DMS79 (cell line): ENCODE results near the gene MRTFB.

Experiments used
- DNase-seq: peaks from one replicate; lab custom pipeline; 2025; lab: John Stamatoyannopoulos, UW

The MRTFB gene

DNA sequence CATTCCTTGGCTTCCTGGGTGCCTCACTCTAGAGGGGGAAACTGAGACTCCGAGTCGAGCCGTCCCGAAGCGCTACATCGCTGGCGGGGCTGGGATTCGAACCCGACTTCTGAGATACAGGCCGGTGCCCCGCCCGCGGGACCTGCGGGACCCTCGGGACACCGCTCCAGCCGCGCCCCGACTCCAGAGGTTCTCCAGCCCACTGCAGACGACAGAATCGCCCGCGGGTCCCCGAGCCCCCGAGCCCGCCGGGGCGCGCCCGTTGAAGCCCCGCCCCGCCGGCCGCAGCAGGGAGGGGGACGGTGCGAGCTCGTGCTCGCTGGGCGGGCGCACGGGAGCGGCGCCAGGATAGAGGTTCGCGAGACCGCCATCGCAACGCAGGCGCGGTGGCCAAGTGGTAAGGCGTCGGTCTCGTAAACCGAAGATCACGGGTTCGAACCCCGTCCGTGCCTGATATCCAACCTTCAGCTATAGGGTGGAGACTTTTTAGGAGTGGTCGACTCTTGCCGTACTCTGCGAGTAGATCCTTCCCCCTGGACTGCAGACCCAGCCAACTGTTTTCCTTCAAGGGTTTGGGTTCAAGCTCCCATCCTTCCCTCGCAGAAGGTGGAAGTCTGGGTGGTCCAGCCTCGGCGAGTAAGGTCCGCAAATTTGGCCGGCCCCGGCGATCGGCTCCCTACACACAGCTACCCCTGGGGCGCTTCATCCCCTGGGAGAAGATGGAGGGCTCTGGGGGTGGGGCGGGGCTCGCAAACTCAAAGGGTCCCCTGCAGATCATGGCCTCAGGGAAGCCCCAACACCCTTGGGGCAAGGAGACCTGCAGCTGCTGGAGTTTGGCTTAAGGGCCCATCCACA, 214.6 kb downstream of the MRTFB start:
- peak; percentile 87 for DNase-seq

DNA sequence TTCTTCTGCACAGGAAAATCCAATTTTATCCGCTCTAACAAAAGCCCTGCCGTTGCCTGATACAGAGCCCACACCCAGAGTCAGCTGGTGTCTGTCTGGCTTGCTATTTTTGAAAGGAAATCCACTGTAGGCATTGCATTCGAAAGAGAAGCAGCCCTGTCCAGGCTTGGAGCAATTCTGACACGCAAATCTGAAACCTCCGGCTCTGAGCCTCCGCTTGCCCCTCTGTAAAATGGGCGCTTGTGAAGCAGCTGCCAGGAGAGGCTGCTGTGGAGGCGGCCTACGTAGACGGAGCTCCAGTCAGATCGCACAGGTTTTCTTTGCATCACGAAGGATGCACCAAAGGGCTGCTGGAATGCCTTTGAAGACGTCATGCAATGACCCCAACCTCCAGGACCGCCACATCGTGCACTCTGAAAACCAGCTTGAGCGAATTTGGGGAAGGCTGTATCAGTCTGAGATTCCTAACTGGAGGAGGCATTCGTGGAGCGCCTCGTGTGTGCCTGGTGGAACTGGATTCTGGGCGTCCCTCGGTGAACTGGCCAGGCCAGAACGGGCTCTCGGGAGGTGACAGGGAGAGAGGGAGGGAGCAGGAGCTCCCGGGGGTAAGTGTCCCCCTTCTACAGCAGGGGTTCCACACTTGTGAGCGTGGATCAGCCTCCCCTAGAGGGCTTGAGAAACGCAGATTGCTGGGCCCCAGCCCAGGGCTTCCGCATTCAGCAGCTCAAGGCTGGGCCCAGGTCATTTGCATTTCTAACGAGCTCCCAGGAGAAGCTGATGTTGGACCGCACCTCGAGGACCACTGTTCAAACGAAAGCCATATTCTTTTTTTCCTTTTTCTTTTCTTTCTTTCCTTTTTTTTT, 215.5 kb downstream of the MRTFB start:
- DNase-seq: no peak

DNA sequence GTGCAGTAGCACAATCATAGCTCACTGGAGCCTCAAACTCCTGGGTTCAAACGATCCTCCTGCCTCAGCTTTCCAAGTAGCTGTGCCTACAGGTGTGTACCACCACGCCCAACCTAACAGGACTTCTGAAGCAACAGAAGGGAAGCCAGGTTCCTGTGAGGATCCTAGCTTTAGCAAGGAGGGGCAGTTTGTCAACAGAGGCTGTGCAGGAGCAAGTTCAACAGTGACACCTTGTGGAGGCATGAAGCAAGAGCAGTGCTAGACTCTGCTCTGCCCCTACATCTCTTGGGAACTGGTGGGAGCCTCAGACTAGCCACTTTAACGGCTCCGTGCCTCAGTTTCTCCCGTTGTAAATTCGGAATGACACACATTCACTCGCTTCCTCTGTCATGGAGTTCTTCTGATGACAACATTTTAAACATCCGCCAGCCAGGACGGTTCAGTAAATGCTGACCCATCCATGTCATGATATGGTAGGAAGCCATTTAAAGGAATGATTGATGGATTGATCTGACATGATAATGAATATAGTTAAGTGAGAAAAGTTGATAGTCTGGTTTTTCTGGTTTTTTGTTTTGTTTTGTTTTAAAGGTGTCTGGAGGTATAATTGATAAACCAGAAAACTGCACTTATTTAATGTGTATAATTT, 218.7 kb downstream of the MRTFB start:
- no peak for DNase-seq

DNA sequence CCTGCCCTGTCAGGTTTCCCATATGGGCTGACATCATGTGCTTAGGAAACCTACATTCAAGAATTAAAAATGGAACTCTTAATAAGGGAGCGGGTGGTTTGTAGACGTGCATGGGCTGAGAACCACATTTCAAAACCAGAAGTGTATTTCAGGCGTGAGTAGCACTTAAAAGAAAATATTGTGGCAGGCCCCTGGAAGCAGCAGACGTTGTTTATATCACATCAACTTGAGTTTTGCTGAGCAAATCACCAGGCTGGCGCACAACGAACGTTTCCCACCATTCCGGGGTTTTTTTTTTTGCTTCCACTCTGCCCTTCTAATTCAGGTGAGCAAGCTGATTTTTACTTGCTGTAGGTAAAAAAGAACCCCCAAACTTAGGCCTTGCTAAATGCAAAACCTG, 220.2 kb downstream of the MRTFB start:
- DNase-seq: no peak

DNA sequence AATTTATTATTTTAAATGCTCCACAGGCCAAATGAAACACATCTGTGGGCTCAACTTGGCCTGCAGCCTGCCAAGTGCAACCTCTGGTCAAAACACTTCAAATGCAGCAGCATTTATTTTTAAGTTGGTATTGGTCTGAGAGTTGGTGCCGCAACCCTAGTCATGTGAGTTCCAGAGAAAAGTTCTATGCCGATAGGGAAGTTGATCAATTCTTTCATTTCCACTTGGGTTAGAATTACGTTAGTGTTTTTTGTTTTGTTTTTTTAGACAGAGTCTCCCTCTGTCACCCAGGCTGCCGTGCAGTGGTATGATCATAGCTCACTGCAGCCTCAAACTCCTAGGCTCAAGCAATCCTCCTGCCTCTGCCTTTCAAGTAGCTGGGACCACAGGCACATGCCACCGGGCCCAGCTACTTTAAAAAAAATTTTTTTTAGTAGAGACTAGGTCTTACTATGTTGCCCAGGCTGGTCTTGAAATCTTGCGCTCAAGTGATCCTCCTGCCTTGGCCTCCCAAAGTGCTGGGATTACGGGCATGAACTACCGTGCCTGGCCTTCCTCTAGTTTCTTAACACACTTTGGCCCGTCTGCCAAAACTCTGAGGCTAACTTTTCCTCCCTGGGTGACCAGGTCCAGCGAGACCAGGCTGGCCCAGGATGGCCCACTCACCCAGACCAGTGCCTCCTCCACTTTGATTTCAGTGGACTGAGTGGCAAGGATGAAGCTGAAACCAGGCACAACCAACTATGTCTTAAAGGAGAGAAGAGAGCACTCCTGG, 221.1 kb downstream of the MRTFB start:
- no peak for DNase-seq

DNA sequence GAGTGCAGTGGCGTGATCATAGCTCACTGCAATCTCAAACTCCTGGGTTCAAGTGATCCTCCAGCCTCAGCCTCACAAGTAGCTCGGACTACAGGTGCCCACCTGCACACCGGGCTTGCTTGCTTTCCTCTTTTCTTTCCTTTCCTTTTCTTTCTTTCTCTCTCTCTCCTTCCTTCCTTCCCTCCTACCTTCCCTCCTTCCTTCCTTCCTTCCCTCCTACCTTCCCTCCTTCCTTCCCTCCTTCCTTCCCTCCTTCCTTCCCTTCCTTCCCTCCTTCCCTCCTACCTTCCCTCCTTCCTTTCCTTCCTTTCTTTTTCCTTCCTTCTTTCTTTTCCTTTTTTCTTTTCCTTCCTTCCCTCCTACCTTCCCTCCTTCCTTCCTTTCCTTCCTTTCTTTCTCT, 225.5 kb downstream of the MRTFB start:
- no peak for DNase-seq

DNA sequence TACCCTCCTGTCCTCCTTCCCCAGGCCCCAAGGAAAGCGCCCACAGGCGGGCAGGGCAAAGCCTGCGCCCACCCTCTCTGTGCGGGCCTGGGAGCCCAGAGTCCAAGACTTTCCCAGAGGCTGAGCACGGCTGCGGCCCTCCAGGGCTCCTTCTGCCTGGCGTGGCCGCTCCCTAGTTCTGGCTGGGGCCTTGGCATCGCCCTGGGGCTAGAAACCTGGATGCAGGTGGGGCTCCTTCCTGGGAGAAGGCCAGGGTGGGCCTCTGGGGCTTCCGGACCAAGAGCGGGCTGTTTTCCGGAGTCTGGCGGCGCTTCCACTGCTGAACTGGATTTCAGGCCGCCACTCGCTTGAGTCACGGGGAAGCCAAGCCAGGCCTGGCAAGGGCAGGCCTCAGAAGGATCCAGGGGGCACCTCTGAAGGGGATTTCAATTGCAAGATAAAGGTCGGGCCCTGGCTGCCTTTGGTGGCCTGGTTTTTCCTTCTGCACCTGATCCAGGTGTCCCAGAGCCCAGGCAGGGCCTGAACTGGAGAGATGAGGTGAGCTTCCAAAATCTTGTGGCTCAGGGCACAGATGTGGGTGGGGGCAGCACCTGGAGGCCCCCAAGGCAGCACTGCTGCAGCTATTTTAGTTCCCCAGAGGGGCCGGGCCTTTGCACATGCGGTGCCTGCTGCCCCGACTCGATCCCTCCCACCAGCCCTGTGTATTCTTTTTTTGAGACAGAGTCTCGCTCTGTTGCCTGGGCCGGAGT, 227.4 kb downstream of the MRTFB start:
- no peak for DNase-seq

DNA sequence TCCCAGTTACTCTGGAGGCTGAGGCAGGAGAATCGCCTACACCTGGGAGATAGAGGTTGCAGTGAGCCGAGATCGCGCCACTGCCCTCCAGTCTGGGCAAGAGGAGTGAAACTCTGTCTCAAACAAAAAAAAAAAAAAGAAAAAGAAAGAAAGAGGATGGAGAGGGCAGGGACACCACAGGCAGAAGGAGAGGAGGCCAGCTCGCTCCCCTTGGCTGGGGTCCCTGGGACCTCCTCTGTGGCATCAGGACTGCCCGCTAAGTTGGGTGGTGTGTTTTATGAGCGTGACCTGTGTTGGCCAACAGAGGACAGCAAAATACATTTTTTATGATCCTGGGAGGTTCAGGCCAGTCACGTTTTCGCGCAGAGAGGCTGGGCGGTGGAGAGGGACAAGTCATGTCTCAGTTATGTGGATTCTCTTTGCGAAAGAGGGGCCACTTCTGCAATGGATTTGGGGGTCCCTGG, 229.6 kb downstream of the MRTFB start:
- DNase-seq: peak; percentile 26

DNA sequence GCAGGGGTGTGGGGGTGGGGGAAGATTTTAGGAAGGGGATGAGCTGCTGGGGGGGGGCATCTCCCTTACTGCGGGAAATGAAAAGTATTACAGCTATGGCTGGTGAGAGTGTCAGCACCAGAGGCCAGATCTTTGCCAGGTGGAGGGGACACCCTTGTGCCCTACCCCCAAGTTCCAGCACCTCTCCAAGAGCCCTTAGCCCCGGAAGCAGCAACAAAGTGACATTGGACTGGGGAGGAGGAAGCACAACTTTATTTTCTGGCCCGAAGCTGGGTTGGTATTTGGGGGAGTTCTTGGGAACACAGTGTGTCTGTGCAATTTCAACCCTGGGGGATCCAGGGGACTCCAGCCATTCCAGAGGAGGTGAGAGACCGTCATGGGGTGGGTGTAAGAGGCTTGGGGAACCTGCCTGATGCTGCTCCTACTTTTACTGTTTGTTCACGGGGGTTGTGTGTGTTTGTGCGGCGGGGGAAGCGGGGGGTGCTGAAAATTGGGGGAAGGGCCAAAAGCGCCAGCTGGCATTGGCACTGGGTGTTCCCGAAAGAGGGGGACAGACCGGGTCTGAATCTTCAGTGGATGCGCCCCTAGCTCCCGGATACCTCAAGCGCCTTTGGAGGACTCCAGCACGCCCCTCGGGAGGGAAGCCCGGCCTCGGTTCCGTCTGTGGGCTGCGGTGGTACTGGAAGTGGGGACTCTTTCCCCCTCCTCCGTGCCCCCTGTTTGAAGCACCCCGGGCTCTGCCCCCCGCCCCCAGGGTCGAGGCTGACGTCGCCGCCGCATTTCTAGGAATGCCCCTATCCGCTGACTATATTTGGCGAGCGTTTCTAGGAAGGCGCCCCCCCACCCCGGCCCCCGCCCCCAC, 230.3 kb downstream of the MRTFB start:
- DNase-seq: no peak

DNA sequence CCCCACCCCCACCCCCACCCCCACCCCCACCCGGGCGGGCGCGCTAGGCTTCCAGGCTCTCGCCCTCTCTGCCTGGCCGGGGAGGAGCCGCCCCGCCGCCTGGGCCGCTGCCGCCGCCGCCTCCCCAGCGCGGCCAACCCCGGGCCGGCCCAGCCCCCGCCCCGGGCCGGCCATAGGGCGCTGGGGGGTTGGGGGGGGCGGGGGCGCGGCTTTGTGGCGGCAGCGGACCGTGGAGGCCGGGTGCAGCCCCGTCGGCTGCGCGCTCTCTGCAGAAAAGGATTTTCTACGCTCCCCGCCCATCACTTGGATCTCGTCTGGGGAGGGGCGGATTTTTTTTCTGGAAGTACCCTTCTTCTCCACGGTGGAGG, 230.9 kb downstream of the MRTFB start:
- DNase-seq: no peak

DNA sequence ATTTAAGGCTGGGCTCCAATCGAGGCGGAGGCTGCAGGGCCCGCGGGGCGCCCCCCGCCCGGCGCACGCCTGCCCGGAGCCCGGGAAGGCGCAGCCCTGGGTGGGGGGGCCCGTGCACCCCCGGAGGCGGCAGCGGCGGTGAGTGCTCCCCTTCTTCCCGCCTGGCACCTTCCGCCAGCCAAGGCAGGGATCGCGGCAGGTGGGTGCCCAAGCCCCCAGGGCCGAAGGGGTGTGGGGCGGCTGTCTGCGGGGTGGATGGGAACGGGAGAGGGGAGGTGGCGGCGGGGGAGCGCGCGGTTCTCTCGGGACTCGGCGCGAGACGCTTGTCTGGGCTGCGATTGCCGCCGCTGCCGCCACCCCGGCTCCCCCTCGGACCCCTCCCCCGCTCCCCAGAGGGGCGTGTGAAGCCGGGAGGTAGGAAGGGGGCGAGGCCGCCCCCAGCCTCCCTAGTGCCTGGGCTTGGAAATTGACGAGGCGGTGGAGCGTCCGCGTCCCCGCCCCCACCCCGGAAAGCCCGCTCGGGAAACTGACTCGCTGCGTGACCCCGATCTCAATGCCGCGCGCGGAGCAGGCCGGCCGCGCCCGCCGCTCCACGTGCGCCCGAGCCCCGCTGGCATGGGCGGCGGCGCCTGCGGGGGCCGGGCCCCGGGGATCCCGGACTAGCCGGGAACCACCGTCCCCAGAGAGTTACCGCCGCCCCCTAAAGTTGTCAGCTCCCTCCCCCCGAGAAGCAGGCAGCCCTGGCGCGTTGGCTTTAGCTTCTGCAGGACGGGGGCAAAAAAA, 231.5 kb downstream of the MRTFB start:
- DNase-seq: no peak

DNA sequence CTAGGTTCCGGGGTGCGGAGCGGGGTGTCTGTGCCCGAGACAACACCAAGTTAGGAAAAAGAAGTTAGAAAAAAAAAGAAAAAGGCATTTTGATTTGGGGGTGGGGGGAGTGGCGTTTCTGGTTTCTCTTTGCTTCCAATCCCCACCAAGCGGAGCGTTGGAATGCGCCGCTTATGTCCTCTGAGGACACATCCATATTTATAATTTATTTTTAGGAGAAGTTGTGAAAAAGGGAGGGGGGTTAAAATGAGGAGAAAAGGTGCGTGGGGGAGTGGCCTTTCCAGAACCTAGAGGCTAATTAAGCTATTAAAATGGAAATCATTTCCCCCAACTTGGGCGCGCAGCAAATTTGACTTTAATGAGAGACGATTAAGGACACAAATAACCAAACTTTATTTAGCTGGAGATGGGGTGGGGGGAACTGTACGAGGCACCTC, 232.1 kb downstream of the MRTFB start:
- DNase-seq: no peak

DNA sequence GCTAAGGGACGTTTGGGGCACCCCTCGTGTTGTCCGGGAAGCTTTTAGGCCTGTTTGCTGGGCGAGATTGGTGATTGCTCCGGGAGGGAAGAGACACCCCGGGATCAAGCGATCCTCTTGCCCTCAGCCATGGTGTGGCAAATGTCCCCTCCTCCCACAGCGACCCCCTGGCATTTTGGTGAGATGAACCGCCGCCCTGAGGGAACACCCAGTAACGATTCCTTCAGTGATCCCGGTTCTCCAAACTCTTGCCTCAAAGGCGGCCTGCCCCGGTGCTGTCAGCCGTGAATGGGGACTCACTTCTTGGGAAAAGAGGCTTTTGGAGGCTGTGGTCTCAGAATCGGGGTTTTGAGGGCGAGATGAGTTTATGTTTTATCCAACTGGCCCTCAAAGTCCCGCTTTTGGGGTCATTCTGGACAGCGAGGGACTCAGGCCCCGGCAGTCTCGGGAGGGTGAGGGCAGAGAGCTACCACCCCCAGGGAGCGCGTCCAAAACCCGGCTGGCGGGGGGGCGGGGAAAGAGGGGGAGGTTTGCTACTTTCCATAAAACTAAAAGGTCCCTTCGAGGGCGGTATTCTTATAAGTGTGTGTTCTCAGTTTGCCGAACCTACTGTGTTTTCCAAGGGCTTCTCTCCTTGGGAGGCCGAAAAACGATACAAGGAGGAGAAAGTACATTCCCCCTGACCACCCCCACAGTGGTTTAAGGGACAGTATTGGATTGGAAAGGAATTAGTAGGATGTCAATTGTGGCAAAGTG, 232.7 kb downstream of the MRTFB start:
- DNase-seq: no peak

DNA sequence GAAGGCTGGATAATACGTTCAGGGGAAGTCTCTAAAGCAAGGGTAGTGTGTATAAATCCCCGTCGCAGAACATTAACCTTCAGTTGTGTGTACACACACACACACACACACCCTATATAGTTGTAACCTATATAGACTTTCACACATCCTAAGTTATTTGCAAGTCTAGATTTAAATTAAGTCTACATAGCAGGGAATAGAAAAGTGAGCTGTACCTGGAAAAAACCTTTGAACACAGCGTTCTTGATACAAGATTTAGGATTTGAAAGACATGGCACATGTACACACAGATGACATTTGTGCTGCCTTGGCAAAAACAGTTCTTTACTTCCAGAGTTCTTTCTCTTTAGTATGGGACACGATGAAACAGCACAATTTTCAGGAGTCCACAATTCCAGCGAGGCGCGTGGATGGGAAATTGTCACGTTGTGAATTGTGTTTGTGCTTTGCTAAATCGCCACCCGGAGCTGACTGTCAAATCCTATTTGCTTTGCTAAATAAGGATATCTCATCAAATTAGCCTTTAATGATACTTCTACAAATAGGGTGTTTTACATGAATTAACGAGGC, 233.9 kb downstream of the MRTFB start:
- no peak for DNase-seq

DNA sequence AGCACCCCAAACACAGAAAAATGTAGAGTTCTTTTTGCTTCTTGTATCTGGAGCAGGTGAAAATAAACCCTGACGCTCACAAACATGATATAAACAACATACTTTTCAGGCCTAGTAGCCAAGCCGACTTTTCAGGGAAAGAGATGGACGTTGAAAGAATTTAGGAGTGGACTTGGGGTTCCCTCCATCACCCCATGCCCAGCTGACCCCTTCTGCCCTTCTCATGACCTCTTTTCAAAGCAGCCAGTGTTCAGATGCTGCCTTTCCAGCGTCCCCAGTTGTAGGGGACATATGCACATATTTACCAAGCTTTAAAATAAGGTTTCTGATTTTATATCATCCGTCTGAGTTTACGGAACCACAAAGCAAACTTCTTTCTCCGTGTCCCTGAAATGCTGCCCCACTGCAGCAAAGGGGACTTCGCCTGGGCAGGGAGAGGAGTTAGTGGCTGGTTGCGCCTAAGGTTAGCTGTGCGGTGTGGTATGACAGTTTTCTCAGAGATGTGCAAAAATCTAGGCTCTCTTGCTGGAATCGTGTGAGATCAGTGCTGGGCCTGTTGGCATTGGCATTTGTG, 235.5 kb downstream of the MRTFB start:
- DNase-seq: no peak

DNA sequence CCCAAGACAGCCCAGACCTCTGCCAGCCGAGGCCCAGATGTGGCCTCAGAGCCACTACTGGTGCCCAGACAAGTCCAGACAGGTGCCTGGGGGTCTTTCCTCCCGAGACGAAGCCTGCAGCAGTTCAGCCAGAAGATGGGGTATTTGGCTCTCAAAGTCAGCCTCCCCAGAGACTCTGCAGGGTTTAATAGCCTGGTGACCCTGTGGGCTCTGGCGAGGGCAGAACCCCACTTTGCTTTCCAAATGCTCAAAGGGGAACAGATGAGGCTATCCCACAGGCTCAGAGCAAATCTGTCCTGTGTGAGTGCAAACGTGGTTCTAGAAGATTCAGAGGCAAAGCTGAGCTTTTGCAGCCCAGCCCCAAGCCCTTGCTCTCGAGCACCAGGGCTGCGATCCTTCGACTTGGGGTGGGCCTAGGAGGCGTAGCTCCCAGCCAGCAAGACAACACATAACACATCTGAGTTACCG, 236.0 kb downstream of the MRTFB start:
- DNase-seq: no peak

DNA sequence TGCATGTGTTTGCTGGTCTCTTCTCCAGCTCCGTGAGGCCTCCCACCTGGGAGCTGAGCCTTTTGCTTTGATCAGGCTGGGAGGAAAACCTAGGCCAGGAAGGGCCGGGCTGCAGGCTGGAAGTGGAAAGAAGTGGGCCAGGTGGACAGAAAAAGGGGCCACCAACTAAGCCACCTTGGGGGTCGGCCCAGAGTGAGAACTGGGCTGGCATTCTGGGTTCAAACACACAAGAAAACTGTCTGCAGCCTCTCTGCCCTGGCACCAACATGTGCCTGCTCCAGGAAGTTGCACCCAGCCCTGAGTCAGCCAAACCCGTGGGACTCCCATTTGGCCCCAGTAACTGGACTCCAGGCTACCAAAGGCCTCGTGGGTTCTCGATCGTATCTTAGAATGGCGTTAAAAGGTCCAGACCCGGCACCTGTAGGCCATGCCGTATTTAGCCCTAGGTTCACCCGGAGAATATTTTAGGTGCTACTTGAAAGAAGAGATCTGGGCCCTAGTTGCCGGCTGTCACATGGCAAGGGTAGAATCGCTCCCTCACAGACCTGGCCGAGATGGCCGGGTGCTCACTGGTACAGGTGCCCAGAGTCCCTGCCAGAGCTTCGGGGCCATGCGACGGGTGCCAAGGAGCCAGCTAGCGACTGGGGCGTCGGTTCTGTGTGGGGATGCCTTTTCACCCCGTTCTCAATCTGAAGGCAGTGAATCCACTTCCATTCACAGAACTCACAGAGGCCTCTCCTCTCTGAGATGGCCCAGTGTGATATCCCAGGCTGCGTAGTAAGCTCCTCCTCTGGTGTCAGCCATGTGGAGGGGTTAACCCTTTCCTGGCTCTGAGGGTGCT, 236.6 kb downstream of the MRTFB start:
- no peak for DNase-seq
